GM12874 (cell line): Measurements from ENCODE around the gene SLC66A3.

Source experiments
- TF ChIP-seq, protein P1 (sequence below): IDR thresholded peaks from 2 replicates; pipeline ENCODE4 v1.5.1; 2011; ENCODE audit warnings: low read depth, mild to moderate bottlenecking, control low read depth, low read length, moderate library complexity; ENCODE audit not compliant: insufficient read depth

Gene SLC66A3

DNA sequence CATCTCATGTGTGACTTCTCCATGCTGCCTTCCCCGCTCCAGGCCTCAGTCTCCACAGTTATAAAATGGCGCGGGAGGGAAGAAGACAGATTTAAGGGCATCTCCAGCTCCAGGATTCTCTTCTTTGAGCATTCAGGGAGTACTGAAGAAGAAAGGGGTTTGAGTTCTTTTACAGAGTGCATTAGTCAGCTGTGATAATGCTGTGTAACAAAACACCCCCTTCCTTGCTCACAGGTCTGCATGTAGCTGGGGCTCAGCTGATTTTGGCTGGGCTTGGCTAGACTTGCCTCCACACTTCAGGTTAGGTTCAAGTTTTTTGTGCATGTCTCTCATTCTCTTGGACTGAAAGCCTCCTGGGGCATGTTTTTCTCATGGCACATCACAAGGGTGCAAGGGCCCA is 8.0 kb upstream of the SLC66A3 start:
- TF ChIP-seq, protein P1, sequence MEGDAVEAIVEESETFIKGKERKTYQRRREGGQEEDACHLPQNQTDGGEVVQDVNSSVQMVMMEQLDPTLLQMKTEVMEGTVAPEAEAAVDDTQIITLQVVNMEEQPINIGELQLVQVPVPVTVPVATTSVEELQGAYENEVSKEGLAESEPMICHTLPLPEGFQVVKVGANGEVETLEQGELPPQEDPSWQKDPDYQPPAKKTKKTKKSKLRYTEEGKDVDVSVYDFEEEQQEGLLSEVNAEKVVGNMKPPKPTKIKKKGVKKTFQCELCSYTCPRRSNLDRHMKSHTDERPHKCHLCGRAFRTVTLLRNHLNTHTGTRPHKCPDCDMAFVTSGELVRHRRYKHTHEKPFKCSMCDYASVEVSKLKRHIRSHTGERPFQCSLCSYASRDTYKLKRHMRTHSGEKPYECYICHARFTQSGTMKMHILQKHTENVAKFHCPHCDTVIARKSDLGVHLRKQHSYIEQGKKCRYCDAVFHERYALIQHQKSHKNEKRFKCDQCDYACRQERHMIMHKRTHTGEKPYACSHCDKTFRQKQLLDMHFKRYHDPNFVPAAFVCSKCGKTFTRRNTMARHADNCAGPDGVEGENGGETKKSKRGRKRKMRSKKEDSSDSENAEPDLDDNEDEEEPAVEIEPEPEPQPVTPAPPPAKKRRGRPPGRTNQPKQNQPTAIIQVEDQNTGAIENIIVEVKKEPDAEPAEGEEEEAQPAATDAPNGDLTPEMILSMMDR = no peak

DNA sequence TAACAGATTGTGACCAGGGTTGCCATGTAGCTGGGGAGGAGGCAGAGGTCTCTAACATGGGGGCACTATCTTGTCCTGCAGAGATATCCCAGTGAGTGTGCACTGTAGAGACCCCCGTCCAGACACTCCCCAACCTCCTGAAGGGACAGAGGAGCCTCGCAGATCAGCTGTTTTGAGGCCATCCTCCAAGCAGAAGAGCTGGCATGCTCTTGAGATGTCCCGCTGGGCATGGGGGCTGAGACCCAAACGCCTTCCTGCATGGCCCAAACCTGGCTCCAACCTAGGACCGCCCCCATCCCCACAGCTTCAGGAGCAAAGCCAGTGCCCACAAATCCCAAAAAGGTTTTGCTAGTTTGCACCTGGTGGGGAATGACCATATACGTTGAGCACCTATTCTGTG is 2.7 kb upstream of the SLC66A3 start:
- TF ChIP-seq, protein P1 = no peak

DNA sequence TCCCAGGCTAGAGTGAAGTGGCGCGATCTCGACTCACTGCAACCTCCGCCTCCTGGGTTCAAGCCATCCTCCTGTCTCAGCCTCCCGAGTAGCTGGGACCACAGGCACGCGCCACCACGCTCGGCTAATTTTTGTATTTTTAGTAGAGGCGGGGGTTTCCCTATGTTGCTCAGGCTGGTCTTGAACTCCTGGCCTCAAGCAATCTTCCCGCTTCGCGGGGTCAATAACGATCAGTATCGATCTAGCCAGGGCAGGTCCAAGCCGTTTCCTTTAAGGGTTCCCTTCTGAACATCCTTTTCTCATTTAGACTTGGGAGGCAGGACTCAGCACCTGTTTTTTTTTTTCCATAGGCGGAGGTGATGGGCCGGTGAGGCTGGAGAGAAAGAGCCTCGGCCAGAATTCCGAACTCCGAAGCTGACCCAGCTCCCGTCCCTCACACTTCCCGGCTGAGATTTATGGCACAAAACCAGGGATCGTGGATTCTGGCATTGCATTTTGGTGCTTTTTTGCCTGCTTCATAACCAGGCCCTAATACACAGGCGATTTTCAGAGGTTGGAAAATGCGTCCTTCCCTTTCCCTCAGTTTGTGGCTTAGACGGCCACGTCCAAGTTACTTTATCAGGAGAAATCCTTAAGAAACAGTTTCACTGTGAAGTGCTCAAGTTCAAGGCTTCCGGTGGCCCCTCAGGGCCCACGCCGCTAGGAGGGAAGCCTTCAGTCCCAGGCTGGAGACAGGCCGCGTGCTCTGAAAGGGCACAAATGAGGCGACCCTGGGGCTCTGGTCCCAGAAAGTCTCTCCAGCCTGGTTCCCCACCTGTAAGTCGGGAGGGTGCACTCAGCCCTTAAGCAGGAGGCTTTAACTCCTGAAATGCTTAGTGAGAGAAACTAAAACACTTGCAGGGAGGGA is 998 bp upstream of the SLC66A3 start:
- TF ChIP-seq, protein P1 = no peak

- TF ChIP-seq, protein P1 = no peak
Measured at GRCh38 chr2:11154923-11155380, 315 bp upstream of the SLC66A3 start.

DNA sequence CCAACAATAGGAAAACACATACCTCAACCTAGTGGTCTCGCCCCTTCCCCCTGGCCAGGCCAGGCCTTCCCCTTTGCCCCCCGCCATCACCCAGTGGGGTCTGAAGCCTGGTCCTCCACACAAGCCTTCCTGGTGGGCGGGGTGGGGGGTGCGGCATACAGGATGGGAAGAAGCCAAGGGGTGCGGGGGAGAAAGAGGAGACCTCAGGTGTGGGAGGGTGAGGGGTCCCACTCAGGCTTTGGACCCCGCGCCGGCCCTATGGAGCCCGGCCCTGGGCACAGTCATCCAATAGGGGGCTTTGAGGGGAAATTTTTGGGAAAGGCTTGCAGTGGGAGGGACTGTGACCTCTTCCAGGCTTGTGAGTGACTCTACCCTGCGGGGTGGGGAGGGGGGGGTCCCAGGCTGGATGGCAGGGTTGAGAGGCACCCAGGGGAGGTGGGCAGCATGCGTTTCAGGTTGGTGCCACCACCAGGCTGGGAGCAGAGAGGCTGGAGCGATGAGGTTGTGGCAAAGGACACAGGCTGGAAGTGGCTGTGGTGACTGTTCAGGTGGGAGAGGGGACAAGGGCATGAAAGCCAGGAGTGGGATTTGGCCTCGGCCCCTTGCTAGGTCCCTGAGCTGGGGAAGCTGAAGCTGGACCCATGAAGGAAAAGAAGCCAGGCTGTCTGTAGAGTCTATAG is 1.3 kb downstream of the SLC66A3 start:
- TF ChIP-seq, protein P1 = no peak

- TF ChIP-seq, protein P1 = no peak
Measured at GRCh38 chr2:11157296-11157695, 2.0 kb downstream of the SLC66A3 start.

DNA sequence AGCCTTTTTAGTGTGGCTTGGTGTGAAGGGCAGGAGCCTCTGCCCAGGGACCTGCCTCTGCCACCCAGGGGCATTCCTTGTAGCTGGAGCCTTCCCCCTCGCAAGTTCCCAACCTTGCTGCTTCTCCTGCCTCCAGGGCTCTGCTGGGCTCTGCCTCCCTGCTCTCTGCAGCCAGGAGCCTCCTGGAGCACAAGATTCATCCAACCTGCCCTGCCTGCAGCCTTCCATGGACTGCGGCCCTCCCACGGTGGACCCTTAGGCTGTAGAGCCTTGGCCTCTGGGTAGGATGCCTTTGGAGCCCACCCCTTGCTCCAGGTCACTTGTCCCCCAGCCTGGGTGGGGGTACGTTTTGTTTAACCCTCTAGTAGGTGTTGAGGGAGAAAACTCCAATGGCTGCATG is 2.5 kb downstream of the SLC66A3 start:
- TF ChIP-seq, protein P1 = no peak
